ENCODE measurements around the gene ZNF511. TPM values are rescaled to one million over a fixed set of nuclear protein-coding genes. Genes with fewer than 3 reads are reported as not detected.

The ZNF511 gene
- total RNA-seq, 1 experiment from 2014 or later = 89.4 TPM

GRCh38 chr10:133310789-133311188 lies 2.1 kb downstream of the ZNF511 start:
- no peak overlapping the region for H3K14ac ChIP-seq (ENCODE audit: insufficient read depth, low read length)
- no peak overlapping the region for H2BK120ac ChIP-seq (ENCODE audit: low read depth, low read length, poor library complexity, severe bottlenecking)
- no peak overlapping the region for H4K91ac ChIP-seq (ENCODE audit: insufficient read length, low read depth, low read length)
- no peaks in the 10 kb centered on the region for H3K9me3 ChIP-seq (ENCODE audit: control insufficient read depth, low read depth, low read length)
- H3K27ac Mint-ChIP-seq = no peak overlapping the region
- H3K4me1 ChIP-seq (ENCODE audit: insufficient read depth, low read length) = no peaks in the 10 kb centered on the region
- H3K4me3 Mint-ChIP-seq = peak overlapping the region in 1 of 2 experiments; percentile 58; a peak in 1 of 5 replicates
- H3K23me2 ChIP-seq (ENCODE audit: insufficient read length, low read depth, low read length, poor library complexity, severe bottlenecking) = peaks cover 9% of the 10 kb centered on the region
- peaks cover 6% of the 10 kb centered on the region for H3K79me1 ChIP-seq (ENCODE audit: insufficient read depth, low read depth, low read length, poor library complexity, severe bottlenecking)
- no peak overlapping the region for H3T11ph ChIP-seq (ENCODE audit: low read length)
- no peak overlapping the region for H3K4me2 ChIP-seq (ENCODE audit: insufficient read depth, insufficient read length, low read length)
- H3K56ac ChIP-seq (ENCODE audit: insufficient read length, low read depth, low read length) = no peak overlapping the region
- no peaks in the 10 kb centered on the region; the same call in 1 of the 2 replicates for H3K27me3 Mint-ChIP-seq (ENCODE audit: low read depth)
- H3K9me3 Mint-ChIP-seq = no peaks in the 10 kb centered on the region; a peak in 2 of 5 replicates
- H3K36me3 Mint-ChIP-seq (ENCODE audit: insufficient read depth in 1 of 3, low read depth in 3 of 3) = peaks cover 4 to 34% (median 20%) of the 10 kb centered on the region in 3 experiments; a peak in 6 of 7 replicates
- no peak overlapping the region for H2BK15ac ChIP-seq (ENCODE audit: low read depth, low read length)
- H2AFZ ChIP-seq (ENCODE audit: low read length) = no peak overlapping the region
- H4K20me1 ChIP-seq (ENCODE audit: control insufficient read depth, insufficient read depth, insufficient read length) = no peaks in the 10 kb centered on the region
- no peak overlapping the region for H4K5ac ChIP-seq (ENCODE audit: insufficient read length, low read depth, low read length)
- H3K9ac ChIP-seq (ENCODE audit: extremely low read depth, insufficient read length, low read length) = no peak overlapping the region
- H4K8ac ChIP-seq (replicated peaks; ENCODE audit: insufficient read length, low read depth, low read length) = no peak overlapping the region
- H2AK5ac ChIP-seq (ENCODE audit: insufficient read length, low read length) = no peak overlapping the region
- H2BK20ac ChIP-seq (ENCODE audit: low read depth, low read length, poor library complexity, severe bottlenecking) = no peak overlapping the region
- H3K27me3 ChIP-seq (ENCODE audit: insufficient read depth, low read length) = no peaks in the 10 kb centered on the region
- no peak overlapping the region for H2BK12ac ChIP-seq (ENCODE audit: insufficient read length, low read depth, low read length)
- H3K27ac ChIP-seq (ENCODE audit: insufficient read length, low read depth, low read length) = no peak overlapping the region
- H3K4ac ChIP-seq (ENCODE audit: low read depth, low read length) = no peak overlapping the region
- no peak overlapping the region for H3K23ac ChIP-seq (ENCODE audit: insufficient read length, low read depth, low read length)
- no peak for DNase-seq
- no peak overlapping the region for H2BK5ac ChIP-seq (ENCODE audit: insufficient read length, low read length)
- TF ChIP-seq CTCF (conservative IDR thresholded peaks at IDR 0.05) = no peak
- H3K79me2 ChIP-seq (ENCODE audit: insufficient read depth, low read length) = peaks cover 7% of the 10 kb centered on the region; the same call in 1 of the 2 replicates
- H3K4me1 Mint-ChIP-seq = peaks cover 11 to 14% of the 10 kb centered on the region in 2 experiments
- H3K18ac ChIP-seq (ENCODE audit: insufficient read length, low read depth, low read length) = no peak overlapping the region
- no CpG with 5 or more reads among the region's 8 CpGs for WGBS (ENCODE audit: extremely low coverage, insufficient read length, low lambda C conversion rate)
